K562 (cell line): Measurements from ENCODE around the gene SLC29A3. TPM values are rescaled to one million over a fixed set of nuclear protein-coding genes. Genes with fewer than 3 reads are reported as not detected.

Experiments used
- ARNT ChIP-seq, 2 experiments: fragments of 450-650 bp; IDR thresholded peaks; 2 replicates each; pipeline ENCODE4 v1.6.1; 2016; ENCODE audit warnings: mild to moderate bottlenecking in 1 of 2
- BCOR ChIP-seq: fragments of 450-650 bp; IDR thresholded peaks from 2 replicates; pipeline ENCODE4 v1.6.1; 2016
- CHD1 ChIP-seq: fragments of 200-600 bp; sonication (generic); IDR thresholded peaks from one replicate; pipeline ENCODE4 v1.6.1; 2012; ENCODE audit warnings: mild to moderate bottlenecking, moderate library complexity, low read length, inconsistent platforms
- DIDO1 ChIP-seq: fragments of 450-650 bp; IDR thresholded peaks from 2 replicates; pipeline ENCODE4 v1.6.1; 2016; ENCODE audit warnings: low read depth, missing biosample characterization, missing genetic modification characterization
- E2F3 ChIP-seq: fragments of 250-450 bp; sonication (Bioruptor Pico); IDR thresholded peaks from 2 replicates; pipeline ENCODE4 v1.4.0; 2020; ENCODE audit warnings: mild to moderate bottlenecking
- FOXK2 ChIP-seq, 2 experiments: fragments of 450-650 bp; IDR thresholded peaks in 1 of 2; conservative IDR thresholded peaks in 1 of 2; 2 replicates each; pipeline ENCODE4 v1.6.1; 2016; ENCODE audit warnings: low read depth in 2 of 2, mild to moderate bottlenecking in 1 of 2
- HCFC1 ChIP-seq: IDR thresholded peaks from 2 replicates; pipeline ENCODE4 v1.6.1; 2012; ENCODE audit warnings: low read depth, low read length, improper control_type of control experiment
- JUNB ChIP-seq: fragments of 450-650 bp; formaldehyde crosslinking; conservative IDR thresholded peaks from 2 replicates; pipeline ENCODE4 v1.4.0; 2020; ENCODE audit warnings: mild to moderate bottlenecking
- KAT7 ChIP-seq: sonication (generic); formaldehyde crosslinking; IDR thresholded peaks from 2 replicates; pipeline ENCODE4 v1.8.0; 2022; ENCODE audit warnings: missing genetic modification reagents, mild to moderate bottlenecking, borderline replicate concordance
- NFE2L1 ChIP-seq: fragments of 450-650 bp; IDR thresholded peaks from 2 replicates; pipeline ENCODE4 v1.6.1; 2016; ENCODE audit warnings: missing genetic modification characterization, low read depth, mild to moderate bottlenecking, missing compliant biosample characterization, moderate library complexity, borderline replicate concordance
- NR1H2 ChIP-seq: sonication (generic); formaldehyde crosslinking; IDR thresholded peaks from 2 replicates; pipeline ENCODE4 v1.4.0; 2020; ENCODE audit warnings: mild to moderate bottlenecking, missing genetic modification reagents
- NUFIP1 ChIP-seq: fragments of 450-650 bp; IDR thresholded peaks from 2 replicates; pipeline ENCODE4 v1.6.1; 2018; ENCODE audit not compliant: partially characterized antibody
- PTRF ChIP-seq: fragments of 450-650 bp; IDR thresholded peaks from 2 replicates; pipeline ENCODE4 v1.6.1; 2016; ENCODE audit warnings: mild to moderate bottlenecking, missing genetic modification characterization, missing compliant biosample characterization
- RAD21 ChIP-seq, 2 experiments: fragments of 250-450 bp in 1 of 2; fragments of 450-650 bp in 1 of 2; sonication (Bioruptor Pico) in 1 of 2; formaldehyde crosslinking in 1 of 2; IDR thresholded peaks in 1 of 2; conservative IDR thresholded peaks in 1 of 2; 2 replicates each; pipeline versions ENCODE4 v1.4.0 to v1.8.0; 2020 to 2022; ENCODE audit warnings: mild to moderate bottlenecking in 2 of 2, moderate library complexity in 1 of 2
- RBM14 ChIP-seq: fragments of 200-400 bp; formaldehyde crosslinking; IDR thresholded peaks from 2 replicates; pipeline ENCODE4 v1.6.1; 2018; ENCODE audit warnings: low read depth, mild to moderate bottlenecking, low read length, moderate library complexity, borderline replicate concordance; ENCODE audit not compliant: insufficient read depth
- RBM15 ChIP-seq: fragments of 200-400 bp; formaldehyde crosslinking; IDR thresholded peaks from 2 replicates; pipeline ENCODE4 v1.6.1; 2018; ENCODE audit warnings: mild to moderate bottlenecking, low read length, moderate library complexity; ENCODE audit not compliant: insufficient read depth
- ZNF239 ChIP-seq: fragments of 250-450 bp; sonication (Bioruptor Pico); IDR thresholded peaks from 2 replicates; pipeline ENCODE4 v1.4.0; 2020; ENCODE audit warnings: mild to moderate bottlenecking
- ZNF707 ChIP-seq: fragments of 250-450 bp; sonication (Bioruptor Pico); conservative IDR thresholded peaks from 2 replicates; pipeline ENCODE4 v1.8.0; 2022; ENCODE audit warnings: inconsistent platforms, mild to moderate bottlenecking, moderate library complexity
- polyA plus RNA-seq, 8 experiments: library from polyadenylated mRNA; depleted of rRNA in 4 of 8; stranded (reverse) in 5 of 8; unstranded in 3 of 8; fragments of >200 nt; fragmentation: Nextera tagmentation in 2 of 8; fragmentation: Illumina TruSeq in 1 of 8; extraction: Ambion mirVana in 2 of 8; extraction: Trizol in 1 of 8; gene quantifications; 2 replicates each; pipeline versions ENCODE4 v1.2.1 to v1.2.3, GENCODE V29; 2011 to 2014; ENCODE audit warnings: inconsistent platforms in 1 of 8, missing spikeins in 1 of 8
- total RNA-seq, 7 experiments: library from RNA; depleted of rRNA in 6 of 7; stranded (reverse); fragments of >200 nt in 6 of 7; fragmentation: Illumina TruSeq in 2 of 7; extraction: Trizol in 2 of 7; gene quantifications; 2 replicates each; pipeline versions ENCODE4 v1.2.1 to v1.2.3, GENCODE V29; 2011 to 2021; ENCODE audit warnings: low replicate concordance in 1 of 7
- TF ChIP-seq, protein P1 (sequence below): sonication (generic); formaldehyde crosslinking; IDR thresholded peaks from 2 replicates; pipeline ENCODE4 v1.8.0; 2022; ENCODE audit warnings: missing genetic modification reagents, mild to moderate bottlenecking, borderline replicate concordance

The SLC29A3 gene
- total and polyA plus RNA-seq, 9 of the 15 experiments (the other 6 are each of a cell fraction or from before 2014, with no cell fraction given), result 2.1 to 10.7 (median 4.6) TPM

DNA sequence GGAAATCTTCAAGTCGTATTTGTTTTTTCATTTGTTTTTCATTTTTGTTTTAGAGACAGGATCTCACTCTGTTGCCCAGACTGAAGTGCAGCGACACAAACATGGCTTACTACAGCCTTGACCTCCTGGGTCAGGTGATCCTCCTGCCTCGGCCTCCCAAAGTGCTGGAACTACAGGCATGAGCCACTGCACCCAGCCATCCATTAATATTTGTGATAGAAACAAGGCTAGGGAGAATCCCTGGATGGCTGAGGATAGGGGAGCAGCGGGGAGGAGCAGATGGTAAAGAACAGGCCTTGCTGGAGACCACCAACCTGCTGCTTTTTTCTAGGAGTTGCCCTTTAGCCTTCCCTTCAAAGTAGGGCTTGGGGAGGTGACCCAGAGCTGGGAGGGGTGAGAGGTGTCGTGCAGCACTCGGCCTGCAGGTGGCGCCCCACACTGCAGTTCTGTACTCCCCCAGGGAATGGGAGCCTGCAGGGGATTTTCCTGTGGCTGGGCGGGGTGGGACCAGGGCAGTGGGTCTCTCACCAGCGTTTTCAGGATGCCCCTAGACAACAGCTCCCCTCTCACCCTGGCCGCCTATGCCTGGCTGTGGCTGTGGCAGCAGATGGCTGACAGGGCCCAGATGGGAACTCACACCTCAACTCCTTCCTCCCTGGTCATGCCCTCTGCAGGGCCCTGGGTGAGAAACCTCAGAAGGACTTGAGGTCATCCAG is 65.1 kb downstream of the SLC29A3 start (continued):
- TF ChIP-seq RAD21 (CRISPR knock-in tag; conservative IDR thresholded peaks at IDR 0.05 in 1 of 2, IDR thresholded peaks at IDR 0.05 in 1 of 2), result peak; percentile 82 to 92
- no peak for TF ChIP-seq FOXK2 (conservative IDR thresholded peaks at IDR 0.05 in 1 of 2, IDR thresholded peaks at IDR 0.05 in 1 of 2; ENCODE audit: low read depth in 2 of 2)
- TF ChIP-seq PTRF (tag), result no peak
- peak; percentile 30; the same call in 1 of the 2 replicates for TF ChIP-seq HCFC1
- no peak for TF ChIP-seq ZNF239 (CRISPR knock-in tag)
- no peak for TF ChIP-seq ZNF707 (CRISPR knock-in tag)
- no peak for TF ChIP-seq CHD1
- TF ChIP-seq RBM15, result no peak
- TF ChIP-seq, protein P1, sequence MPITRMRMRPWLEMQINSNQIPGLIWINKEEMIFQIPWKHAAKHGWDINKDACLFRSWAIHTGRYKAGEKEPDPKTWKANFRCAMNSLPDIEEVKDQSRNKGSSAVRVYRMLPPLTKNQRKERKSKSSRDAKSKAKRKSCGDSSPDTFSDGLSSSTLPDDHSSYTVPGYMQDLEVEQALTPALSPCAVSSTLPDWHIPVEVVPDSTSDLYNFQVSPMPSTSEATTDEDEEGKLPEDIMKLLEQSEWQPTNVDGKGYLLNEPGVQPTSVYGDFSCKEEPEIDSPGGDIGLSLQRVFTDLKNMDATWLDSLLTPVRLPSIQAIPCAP (CRISPR knock-in tag), result 0 out of 2 replicates have a peak, but pooled peaks have one; percentile 50
- no peak for TF ChIP-seq NUFIP1
- 0 out of 2 replicates have a peak, but pooled peaks have one; percentile 9 for TF ChIP-seq E2F3 (CRISPR knock-in tag)
- no peak for TF ChIP-seq JUNB (CRISPR knock-in tag)
- TF ChIP-seq KAT7 (CRISPR knock-in tag), result no peak
- no peak for TF ChIP-seq ARNT (IDR thresholded peaks at IDR 0.05)
- no peak for TF ChIP-seq RBM14
- no peak for TF ChIP-seq DIDO1
- TF ChIP-seq NR1H2 (CRISPR knock-in tag), result no peak
- no peak for TF ChIP-seq NFE2L1 (tag)
- no peak for TF ChIP-seq BCOR
